A549 (cell line): ENCODE measurements around the gene TXNRD2. TPM values are rescaled to one million over a fixed set of nuclear protein-coding genes. Genes with fewer than 3 reads are reported as not detected.

Source experiments
- ATAC-seq, 2 experiments: fragments of 200-7000 bp in 1 of 2; fragments of >200 bp in 1 of 2; cut with Nextera tagmentation in 1 of 2; cut with Tn5 transposase in 1 of 2; 3 replicates each; pipeline versions ENCODE4 v1.8.0 to v1.9.1; 2018 to 2020; ENCODE audit warnings: mild to moderate bottlenecking in 1 of 2, moderate library complexity in 1 of 2
- CTCF ChIA-PET: fragments of 300-600 bp; sonication (Branson Sonifier 250); formaldehyde crosslinking; extraction: SDS; loops from one replicate; lab custom pipeline; 2021; ENCODE audit warnings: antibody characterized with exemption, inconsistent platforms; lab: Yijun Ruan, JAX
- POLR2A ChIA-PET: fragments of 350-600 bp; formaldehyde crosslinking; extraction: SDS; loops from one replicate; lab custom pipeline; 2021; ENCODE audit warnings: antibody characterized with exemption, inconsistent platforms; lab: Yijun Ruan, JAX
- DNase-seq, 2 experiments: peaks; one replicate each; pipeline versions ENCODE4 v3.0.0 to v3.0.0-alpha.2; 2011 to 2016; ENCODE audit warnings: low read depth in 1 of 2, low spot score in 1 of 2
- FAIRE-seq: peaks from 2 replicates; lab custom pipeline; 2011; peaks lifted over from hg19 to GRCh38; lab: Jason Lieb, UNC
- H3K27ac ChIP-seq, 2 experiments: fragments of >200 bp; sonication (Bioruptor Twin); formaldehyde crosslinking; 3 replicates each; pipeline ENCODE4 v1.5.1; 2016 to 2017
- H3K4me1 ChIP-seq: fragments of >200 bp; sonication (Bioruptor Twin); formaldehyde crosslinking; 3 replicates; pipeline ENCODE4 v1.6.1; 2016
- H3K4me2 ChIP-seq: fragments of >200 bp; sonication (Bioruptor Twin); formaldehyde crosslinking; 3 replicates; pipeline ENCODE4 v1.6.1; 2016
- H3K4me3 ChIP-seq: fragments of >200 bp; sonication (Bioruptor Twin); formaldehyde crosslinking; 3 replicates; pipeline ENCODE4 v1.5.1; 2016
- H3K9me3 ChIP-seq: fragments of >200 bp; sonication (Bioruptor Twin); formaldehyde crosslinking; 3 replicates; pipeline ENCODE4 v1.6.1; 2016
- ATOH8 ChIP-seq: fragments of 250-450 bp; sonication (Bioruptor Pico); IDR thresholded peaks from 2 replicates; pipeline ENCODE4 v1.5.0; 2020; ENCODE audit warnings: low read depth, mild to moderate bottlenecking, moderate library complexity
- BCL3 ChIP-seq: fragments of >200 bp; sonication (Bioruptor Twin); formaldehyde crosslinking; IDR thresholded peaks from 3 replicates; pipeline ENCODE4 v1.6.1; 2016
- CBX2 ChIP-seq: fragments of 200-600 bp; sonication (generic); IDR thresholded peaks from 2 replicates; pipeline ENCODE4 v1.6.1; 2016; ENCODE audit warnings: low read depth, mild to moderate bottlenecking, borderline replicate concordance
- CEBPB ChIP-seq, 2 experiments: fragments of >200 bp in 1 of 2; sonication (Bioruptor Twin) in 1 of 2; formaldehyde crosslinking in 1 of 2; IDR thresholded peaks; 2 replicates each; pipeline ENCODE4 v1.6.1; 2012 to 2016
- CHD2 ChIP-seq: fragments of 150-350 bp; IDR thresholded peaks from 2 replicates; pipeline ENCODE4 v1.6.1; 2014; ENCODE audit warnings: low read length; ENCODE audit not compliant: partially characterized antibody
- CHD4 ChIP-seq: fragments of 200-600 bp; sonication (generic); IDR thresholded peaks from 2 replicates; pipeline ENCODE4 v1.6.1; 2016; ENCODE audit warnings: antibody characterized with exemption, mild to moderate bottlenecking, borderline replicate concordance
- EHF ChIP-seq: fragments of 250-450 bp; sonication (Bioruptor Pico); IDR thresholded peaks from 2 replicates; pipeline ENCODE4 v1.5.0; 2020; ENCODE audit warnings: mild to moderate bottlenecking
- EHMT2 ChIP-seq: fragments of 200-600 bp; sonication (generic); IDR thresholded peaks from 2 replicates; pipeline ENCODE4 v1.6.1; 2016; ENCODE audit warnings: antibody characterized with exemption, low read depth, mild to moderate bottlenecking, moderate library complexity
- FOXS1 ChIP-seq: fragments of 250-450 bp; sonication (Bioruptor Pico); IDR thresholded peaks from 2 replicates; pipeline ENCODE4 v1.5.0; 2020; ENCODE audit warnings: mild to moderate bottlenecking, moderate library complexity
- HDAC2 ChIP-seq: fragments of 200-600 bp; sonication (generic); IDR thresholded peaks from 2 replicates; pipeline ENCODE4 v1.6.1; 2016
- HEYL ChIP-seq: fragments of 250-450 bp; sonication (Bioruptor Pico); IDR thresholded peaks from 2 replicates; pipeline ENCODE4 v1.8.0; 2021; ENCODE audit warnings: mild to moderate bottlenecking, moderate library complexity
- HMGXB4 ChIP-seq: fragments of 250-450 bp; sonication (Bioruptor Pico); IDR thresholded peaks from 2 replicates; pipeline ENCODE4 v1.5.0; 2021; ENCODE audit warnings: mild to moderate bottlenecking, moderate library complexity, borderline replicate concordance
- HOXA7 ChIP-seq: fragments of 250-450 bp; sonication (Bioruptor Pico); IDR thresholded peaks from 2 replicates; pipeline ENCODE4 v1.5.0; 2020; ENCODE audit warnings: mild to moderate bottlenecking, moderate library complexity
- JUN ChIP-seq, 2 experiments: fragments of >200 bp; sonication (Bioruptor Twin); formaldehyde crosslinking; IDR thresholded peaks; 2 replicates in 1 of 2; 3 replicates in 1 of 2; pipeline ENCODE4 v1.6.1; 2016 to 2017
- KDM5A ChIP-seq: fragments of 200-600 bp; sonication (generic); IDR thresholded peaks from 2 replicates; pipeline ENCODE4 v1.6.1; 2016; ENCODE audit warnings: antibody characterized with exemption, mild to moderate bottlenecking
- PBX3 ChIP-seq: IDR thresholded peaks from 2 replicates; pipeline ENCODE4 v1.6.1; 2012
- RCOR1 ChIP-seq: fragments of 150-350 bp; IDR thresholded peaks from 2 replicates; pipeline ENCODE4 v1.6.1; 2014; ENCODE audit warnings: antibody characterized with exemption, low read length, low read depth
- RFX5 ChIP-seq: fragments of 450-650 bp; IDR thresholded peaks from 2 replicates; pipeline ENCODE4 v1.7.1; 2014; ENCODE audit warnings: antibody characterized with exemption, mild to moderate bottlenecking, moderate library complexity
- SREBF2 ChIP-seq: fragments of 450-650 bp; IDR thresholded peaks from 2 replicates; pipeline ENCODE4 v1.6.1; 2014; ENCODE audit warnings: mild to moderate bottlenecking, moderate library complexity
- TP53 ChIP-seq: fragments of 250-450 bp; sonication (Bioruptor Pico); IDR thresholded peaks from 2 replicates; pipeline ENCODE4 v1.5.0; 2021; ENCODE audit warnings: mild to moderate bottlenecking, moderate library complexity
- USF2 ChIP-seq: fragments of 450-650 bp; IDR thresholded peaks from 2 replicates; pipeline ENCODE4 v1.6.1; 2014; ENCODE audit warnings: antibody characterized with exemption
- ZFP36 ChIP-seq: fragments of 450-650 bp; IDR thresholded peaks from 2 replicates; pipeline ENCODE4 v1.6.1; 2014; ENCODE audit warnings: borderline replicate concordance; ENCODE audit not compliant: partially characterized antibody
- WGBS: methylation state at CpG from one replicate; pipeline ENCODE4 v1.1.6; 2017; ENCODE audit errors: missing lambda C conversion rate; 5-methylcytosine and 5-hydroxymethylcytosine counted together
- polyA plus RNA-seq, 4 experiments: library from polyadenylated mRNA; depleted of rRNA in 3 of 4; stranded (reverse); fragments of >200 nt; fragmentation: RNase III in 1 of 4; extraction: RNeasy Plus Mini Kit Qiagen cat#74134 plus additional on column Dnase treatment in 1 of 4; gene quantifications; 2 replicates in 3 of 4; 3 replicates in 1 of 4; pipeline ENCODE4 v1.2.3, GENCODE V29; 2011 to 2017

The TXNRD2 gene
- polyA plus RNA-seq, 2 of the 4 experiments (the other 2 are of a cell fraction): 16.3 to 25.6 TPM

GRCh38 chr22:19903031-19903430 lies 38.6 kb downstream of the TXNRD2 start (continued):
- no peak for TF ChIP-seq ZFP36

GRCh38 chr22:19902245-19902715 lies 39.3 kb downstream of the TXNRD2 start:
- CTCF ChIA-PET: interaction anchor here (2.2 to 6.6 kb wide), 4 partner anchors 8 to 171 kb away, joined by 6 to 56 read pairs (median 10); no protein-coding TSS in a partner anchor
- no peak for DNase-seq
- TF ChIP-seq RCOR1 (no peak), EHMT2 (no peak), SREBF2 (no peak), FOXS1 (CRISPR knock-in tag) (no peak), HDAC2 (no peak), CEBPB (IDR thresholded peaks at IDR 0.05) (no peak), CHD2 (no peak), TP53 (CRISPR knock-in tag) (no peak), KDM5A (no peak)
- Histone ChIP-seq H3K27ac (no peak overlapping the region), H3K4me1 (no peaks in the 10 kb centered on the region), H3K9me3 (no peaks in the 10 kb centered on the region), H3K4me2 (no peak overlapping the region), H3K4me3 (no peak overlapping the region)
- FAIRE-seq: no peak
- ATAC-seq: no peak
- WGBS: 78% methylated on average over 3 of the region's 7 CpGs
- POLR2A ChIA-PET: no interaction called here

GRCh38 chr22:19901577-19902244 lies 39.9 kb downstream of the TXNRD2 start:
- CTCF ChIA-PET: interaction anchor here (2.2 to 6.6 kb wide), 4 partner anchors 9 to 171 kb away, joined by 6 to 56 read pairs (median 10); no protein-coding TSS in a partner anchor
- no peaks in the 10 kb centered on the region for H3K9me3 ChIP-seq
- no peaks in the 10 kb centered on the region for H3K4me1 ChIP-seq
- POLR2A ChIA-PET: no interaction called here
- ATAC-seq (no peak), FAIRE-seq (no peak), DNase-seq (no peak)
- no peak overlapping the region for H3K4me3 ChIP-seq
- WGBS: 69% methylated on average over 9 of the region's 11 CpGs
- TF ChIP-seq HEYL (CRISPR knock-in tag) (no peak), RCOR1 (no peak), PBX3 (no peak), CEBPB (IDR thresholded peaks at IDR 0.05) (no peak), HOXA7 (CRISPR knock-in tag) (no peak), USF2 (no peak), CBX2 (no peak), JUN (IDR thresholded peaks at IDR 0.05) (no peak), CHD4 (no peak), EHF (CRISPR knock-in tag) (no peak)
- H3K4me2 ChIP-seq: no peak overlapping the region
- no peak overlapping the region for H3K27ac ChIP-seq

GRCh38 chr22:19900707-19901436 lies 40.7 kb downstream of the TXNRD2 start:
- FAIRE-seq: no peak
- CTCF ChIA-PET: interaction anchor here (2.2 to 6.6 kb wide), 3 partner anchors 10 to 170 kb away, joined by 6 to 56 read pairs (median 11); no protein-coding TSS in a partner anchor
- POLR2A ChIA-PET: no interaction called here
- DNase-seq: no peak
- no peaks in the 10 kb centered on the region for H3K9me3 ChIP-seq
- TF ChIP-seq ATOH8 (CRISPR knock-in tag): no peak
- no peak for TF ChIP-seq HEYL (CRISPR knock-in tag)
- no peak for TF ChIP-seq BCL3
- no peak for TF ChIP-seq RFX5
- TF ChIP-seq HMGXB4 (CRISPR knock-in tag): no peak
- no peak overlapping the region for H3K4me2 ChIP-seq
- ATAC-seq: no peak
- WGBS: 79% methylated on average over 8 of the region's 13 CpGs
- no peaks in the 10 kb centered on the region for H3K4me1 ChIP-seq
- no peak overlapping the region for H3K4me3 ChIP-seq
- H3K27ac ChIP-seq: no peak overlapping the region
